IPS DF 6.9 (cell line): ENCODE data around the gene PKIG.
"Not testable (repeated sequence)": the region's sequence is repeated elsewhere in the genome, so short reads cannot be mapped to it uniquely, and the experiment has no call there.

Experiments
- DNase-seq: peaks from one replicate; pipeline ENCODE4 v3.0.0-alpha.2; 2013; ENCODE audit warnings: low read depth, low spot score
- H3K27ac ChIP-seq: one replicate; pipeline ENCODE4 v1.5.1; 2013; ENCODE audit warnings: low read length, control low read depth
- H3K27me3 ChIP-seq: 2 replicates; pipeline ENCODE4 v1.6.1; 2013; ENCODE audit warnings: mild to moderate bottlenecking, low read length; ENCODE audit not compliant: control insufficient read depth, insufficient read depth
- H3K36me3 ChIP-seq: 2 replicates; pipeline ENCODE4 v1.6.1; 2013; ENCODE audit warnings: low read length; ENCODE audit not compliant: control insufficient read depth, insufficient read depth
- H3K4me1 ChIP-seq: 2 replicates; pipeline ENCODE4 v1.6.1; 2013; ENCODE audit warnings: low read length; ENCODE audit not compliant: control insufficient read depth, insufficient read depth
- H3K4me3 ChIP-seq: 2 replicates; pipeline ENCODE4 v1.5.1; 2013; ENCODE audit warnings: mild to moderate bottlenecking, low read length
- H3K9me3 ChIP-seq: 2 replicates; pipeline ENCODE4 v1.6.1; 2013; ENCODE audit warnings: low read length, inconsistent platforms; ENCODE audit not compliant: control insufficient read depth, insufficient read depth
- WGBS: extraction: QIAGEN DNeasy Blood & Tissue Kit; methylation state at CpG from one replicate; pipeline ENCODE4 v1.1.7; 2013; ENCODE audit warnings: mixed read lengths, missing lambda C conversion rate; ENCODE audit not compliant: insufficient read length, insufficient coverage; 5-methylcytosine and 5-hydroxymethylcytosine counted together

PKIG gene

DNA sequence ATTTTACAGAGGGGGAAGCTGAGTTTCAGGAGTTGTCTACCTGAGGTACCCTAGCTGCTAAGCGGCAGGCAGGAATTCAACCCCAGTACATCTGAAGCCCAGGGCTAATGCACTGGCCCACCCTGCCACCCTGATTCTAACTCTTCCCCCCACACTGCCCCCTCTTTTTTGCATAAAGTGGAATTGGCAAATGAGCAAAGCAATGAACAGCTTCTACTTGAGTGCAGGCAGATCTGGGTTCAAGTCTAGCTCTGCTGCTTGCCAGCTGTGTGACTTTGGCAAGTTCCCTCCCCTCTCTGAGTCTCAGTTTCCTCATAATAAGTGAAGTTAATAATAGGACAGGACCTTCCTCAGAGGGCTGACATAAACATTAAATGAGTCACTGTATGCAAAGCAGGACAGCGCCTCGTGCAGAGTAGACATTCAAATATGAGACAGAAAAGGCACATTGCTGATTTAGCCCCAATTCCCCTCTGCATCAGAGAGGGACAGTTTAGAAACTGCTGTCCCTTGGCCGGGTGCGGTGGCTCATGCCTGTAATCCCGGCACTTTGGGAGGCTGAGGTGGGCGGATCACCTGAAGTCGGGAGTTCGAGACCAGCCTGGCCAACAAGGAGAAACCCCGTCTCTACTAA lies 64.4 kb downstream of the PKIG start:
- no peaks in the 10 kb centered on the region for H3K36me3 ChIP-seq
- no peak overlapping the region for H3K27ac ChIP-seq
- H3K27me3 ChIP-seq, result no peaks in the 10 kb centered on the region
- H3K4me3 ChIP-seq, result no peak overlapping the region
- peaks cover 22% of the 10 kb centered on the region for H3K4me1 ChIP-seq
- WGBS, result no CpG with 5 or more reads among the region's 10 CpGs
- no peak for DNase-seq
- no peaks in the 10 kb centered on the region for H3K9me3 ChIP-seq

DNA sequence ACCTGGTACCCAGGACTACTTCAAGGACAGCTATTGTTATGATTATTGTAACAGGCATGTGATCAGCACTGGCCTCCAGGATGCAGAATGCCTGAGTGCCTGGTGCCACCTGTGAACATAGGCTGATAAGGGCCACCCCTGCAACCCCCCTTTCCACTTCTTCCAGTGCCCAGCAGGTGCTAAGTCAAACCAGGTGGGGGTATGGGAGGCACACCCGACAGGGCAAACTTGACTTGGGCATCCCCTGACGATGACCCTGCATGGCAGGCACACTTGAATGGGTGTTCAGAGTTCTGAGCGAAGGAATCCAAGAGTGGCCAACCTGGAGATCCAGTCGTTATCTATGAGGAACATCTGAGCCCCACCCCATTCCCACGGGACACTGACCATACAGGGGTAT lies 65.7 kb downstream of the PKIG start:
- no peaks in the 10 kb centered on the region for H3K9me3 ChIP-seq
- H3K27ac ChIP-seq, result no peak overlapping the region
- H3K27me3 ChIP-seq, result no peaks in the 10 kb centered on the region; the same call in 1 of the 2 replicates
- H3K4me3 ChIP-seq, result no peak overlapping the region
- no CpG with 5 or more reads among the region's 5 CpGs for WGBS
- peaks cover 17% of the 10 kb centered on the region for H3K4me1 ChIP-seq
- H3K36me3 ChIP-seq, result no peaks in the 10 kb centered on the region
- DNase-seq, result no peak

DNA sequence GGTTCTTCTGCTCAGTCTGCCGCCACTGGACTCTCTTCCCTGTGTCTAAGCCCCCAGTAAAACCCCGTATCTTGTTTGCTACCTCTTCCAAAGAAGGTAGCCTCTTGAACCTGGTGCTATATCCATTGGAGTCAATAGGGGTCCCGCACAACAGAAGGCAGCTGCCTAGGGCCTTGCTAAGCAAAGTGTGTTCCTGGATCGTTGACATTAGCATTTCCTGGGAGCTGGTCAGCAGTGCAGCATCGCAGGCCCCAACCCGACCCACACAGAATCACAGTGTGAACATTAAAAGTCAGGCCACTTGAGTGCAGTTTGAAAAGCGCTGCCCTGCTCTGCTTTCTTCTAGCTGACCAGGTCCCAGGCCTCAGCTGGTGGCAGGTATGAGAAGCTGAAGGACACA lies 66.2 kb downstream of the PKIG start:
- no peaks in the 10 kb centered on the region; the same call in 1 of the 2 replicates for H3K27me3 ChIP-seq
- H3K4me1 ChIP-seq, result peaks cover 16% of the 10 kb centered on the region
- no peak overlapping the region for H3K4me3 ChIP-seq
- H3K27ac ChIP-seq, result no peak overlapping the region
- no peaks in the 10 kb centered on the region for H3K9me3 ChIP-seq
- DNase-seq, result no peak
- no peaks in the 10 kb centered on the region for H3K36me3 ChIP-seq
- WGBS, result no CpG with 5 or more reads among the region's 7 CpGs

DNA sequence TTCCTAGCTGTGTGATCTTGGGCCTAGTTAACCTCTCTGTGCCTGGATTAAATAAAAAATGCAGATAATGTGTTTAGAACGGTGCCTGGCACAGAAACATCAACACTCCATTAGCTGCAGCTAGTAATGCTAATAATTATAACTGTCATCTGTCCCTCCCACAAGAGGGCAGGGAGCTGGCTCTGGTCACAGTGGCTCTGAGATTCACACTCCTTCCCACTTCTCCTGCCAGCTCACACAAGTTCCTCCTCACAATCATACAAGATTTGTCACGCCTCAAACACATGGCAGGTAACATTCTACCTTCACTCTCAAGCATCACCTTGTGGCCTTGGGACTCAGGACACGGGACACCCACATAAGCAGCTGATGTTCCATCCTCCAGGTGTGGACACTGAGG lies 66.7 kb downstream of the PKIG start:
- no peak for DNase-seq
- peaks cover 13% of the 10 kb centered on the region for H3K4me1 ChIP-seq
- whole genome bisulfite sequencing, result no CpG with 5 or more reads among the region's 3 CpGs
- no peaks in the 10 kb centered on the region for H3K9me3 ChIP-seq
- no peaks in the 10 kb centered on the region for H3K36me3 ChIP-seq
- no peaks in the 10 kb centered on the region; the same call in 1 of the 2 replicates for H3K27me3 ChIP-seq
- no peak overlapping the region for H3K4me3 ChIP-seq
- H3K27ac ChIP-seq, result no peak overlapping the region

DNA sequence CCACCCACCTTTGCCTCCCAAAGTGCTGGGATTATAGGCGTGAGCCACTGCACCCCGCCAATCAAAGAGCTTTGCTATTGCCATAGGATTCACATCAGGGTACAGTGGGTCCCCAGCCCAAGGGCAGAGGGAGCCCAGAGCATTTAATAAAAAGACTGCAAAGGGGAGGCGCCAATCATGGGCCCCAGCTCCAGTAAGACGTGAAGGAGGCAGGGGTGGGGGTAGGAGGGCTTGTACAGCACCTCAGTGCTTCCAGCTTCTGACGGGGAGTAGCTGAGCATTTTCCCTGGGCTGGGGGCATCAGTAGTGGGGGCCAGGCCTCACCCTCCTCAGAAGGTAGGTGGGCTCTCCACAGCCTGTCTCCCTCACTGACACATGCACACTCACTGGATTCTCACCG lies 67.6 kb downstream of the PKIG start:
- Histone ChIP-seq H3K4me1 (peaks cover 12% of the 10 kb centered on the region), H3K4me3 (no peak overlapping the region), H3K27me3 (no peaks in the 10 kb centered on the region; the same call in 1 of the 2 replicates), H3K27ac (no peak overlapping the region), H3K36me3 (no peaks in the 10 kb centered on the region), H3K9me3 (no peaks in the 10 kb centered on the region)
- no CpG with 5 or more reads among the region's 6 CpGs for WGBS
- no peak for DNase-seq

DNA sequence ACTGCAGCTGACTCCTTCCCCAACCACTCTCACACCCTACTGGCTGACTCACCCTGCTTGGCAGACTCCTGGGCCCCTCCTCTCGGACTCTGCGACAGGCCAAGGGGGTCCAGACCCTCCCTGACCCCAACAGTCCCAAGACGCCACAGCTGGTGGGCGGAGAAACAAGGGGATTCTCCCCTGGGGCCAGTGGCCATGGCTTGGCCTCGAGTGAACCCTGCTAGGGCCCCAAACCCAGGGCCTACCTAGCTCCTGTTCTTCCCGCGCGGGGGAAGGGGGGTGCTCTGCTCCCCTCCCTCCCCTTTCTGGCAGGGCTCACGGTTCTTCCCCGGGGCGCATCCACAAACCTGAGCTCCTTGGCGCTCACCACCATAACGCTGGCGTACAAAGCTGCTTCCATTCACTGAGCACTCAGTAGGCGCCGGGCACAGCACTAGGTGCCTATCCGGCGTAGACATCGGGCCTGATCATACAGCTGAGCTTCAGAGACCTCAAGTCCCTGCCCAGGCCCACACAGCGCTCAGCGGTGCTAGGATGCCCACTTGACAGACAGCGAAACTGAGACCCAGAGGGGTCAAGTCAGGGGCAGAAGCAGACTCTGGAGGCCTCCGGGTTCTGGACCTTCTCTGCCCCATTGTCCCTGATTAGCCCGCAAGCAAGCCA lies 68.5 kb downstream of the PKIG start:
- Histone ChIP-seq H3K27ac (no peak overlapping the region), H3K4me1 (peaks cover 11% of the 10 kb centered on the region)
- DNase-seq, result no peak

DNA sequence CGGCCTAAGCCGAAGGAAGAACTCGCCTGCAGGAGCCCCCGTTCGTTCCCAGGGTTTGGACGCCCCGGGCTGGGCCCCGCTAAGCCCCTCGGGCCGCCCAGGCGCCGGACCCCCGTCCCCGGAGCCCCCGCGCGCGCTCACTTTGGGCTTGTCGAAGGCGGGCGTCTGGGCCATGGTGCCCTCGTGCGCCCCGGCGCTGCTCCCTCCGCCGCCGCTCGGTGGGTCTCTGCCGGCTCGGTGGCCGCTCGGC lies 69.0 kb downstream of the PKIG start:
- WGBS, result no CpG with 5 or more reads among the region's 33 CpGs
- no peak overlapping the region for H3K27ac ChIP-seq
- DNase-seq, result no peak
- peaks cover 9% of the 10 kb centered on the region for H3K4me1 ChIP-seq
- H3K36me3 ChIP-seq, result no peaks in the 10 kb centered on the region
- H3K4me3 ChIP-seq, result peak overlapping the region; percentile 80; the same call in 1 of the 2 replicates
- H3K9me3 ChIP-seq, result no peaks in the 10 kb centered on the region
- no peaks in the 10 kb centered on the region; the same call in 1 of the 2 replicates for H3K27me3 ChIP-seq

More for the DNA sequence above, 68.5 kb downstream of the PKIG start:
- H3K27me3 ChIP-seq, result no peaks in the 10 kb centered on the region; the same call in 1 of the 2 replicates
- peak overlapping the region; percentile 80; the same call in 1 of the 2 replicates for H3K4me3 ChIP-seq
- H3K9me3 ChIP-seq, result no peaks in the 10 kb centered on the region
- whole genome bisulfite sequencing, result no CpG with 5 or more reads among the region's 24 CpGs
- no peaks in the 10 kb centered on the region for H3K36me3 ChIP-seq

DNA sequence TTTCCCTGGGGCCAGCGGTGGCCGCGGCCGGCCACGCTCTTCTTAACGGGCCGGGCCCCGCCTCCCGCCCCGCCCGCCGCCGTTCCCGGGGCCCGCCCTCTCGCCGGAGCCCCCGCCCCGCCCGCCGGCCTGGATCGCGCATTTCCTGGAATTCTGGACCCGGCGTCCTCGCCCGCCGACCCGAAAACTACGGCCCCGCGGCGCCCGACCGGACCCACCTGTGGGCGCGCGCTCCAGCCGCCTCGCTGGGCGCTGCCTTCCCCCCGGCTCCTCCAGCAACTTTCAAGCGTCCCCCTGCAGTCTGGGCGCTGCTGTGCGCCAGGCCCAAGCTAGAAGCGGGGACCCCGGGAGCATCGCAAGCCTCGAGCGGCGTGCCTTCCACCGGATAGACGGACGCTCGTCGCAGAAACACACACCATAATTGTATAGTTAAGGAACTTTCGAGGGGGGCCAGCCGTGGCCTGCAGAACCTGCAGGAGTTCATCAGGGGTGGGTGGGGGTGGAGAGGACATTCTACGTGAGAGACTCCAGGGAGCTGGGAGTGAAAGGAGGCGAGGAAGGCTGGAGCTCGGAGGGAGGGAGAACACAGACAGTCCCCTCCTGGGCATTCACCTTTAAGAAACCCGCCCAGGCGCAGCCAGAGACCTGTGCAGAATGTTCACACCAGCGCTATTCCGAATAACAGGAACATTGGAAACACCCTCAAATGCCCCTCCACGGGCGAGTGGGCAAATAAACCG lies 69.5 kb downstream of the PKIG start, which contains the start of gene ADA:
ADA (minus strand) TSS at position 16 of the 740 bp plus-strand sequence. CDS start 92 bp downstream, outside the sequence.
- Histone ChIP-seq H3K27ac (no peak within 1 kb of the TSS), H3K36me3 (no peaks in the 10 kb centered on the region), H3K27me3 (no peaks in the 10 kb centered on the region; the same call in 1 of the 2 replicates), H3K4me3 (peak within 1 kb of the TSS; percentile 80), H3K9me3 (no peaks in the 10 kb centered on the region), H3K4me1 (peaks cover 9% of the 10 kb centered on the region)
- DNase-seq, result no peak
- WGBS, result no CpG with 5 or more reads among the region's 68 CpGs

DNA sequence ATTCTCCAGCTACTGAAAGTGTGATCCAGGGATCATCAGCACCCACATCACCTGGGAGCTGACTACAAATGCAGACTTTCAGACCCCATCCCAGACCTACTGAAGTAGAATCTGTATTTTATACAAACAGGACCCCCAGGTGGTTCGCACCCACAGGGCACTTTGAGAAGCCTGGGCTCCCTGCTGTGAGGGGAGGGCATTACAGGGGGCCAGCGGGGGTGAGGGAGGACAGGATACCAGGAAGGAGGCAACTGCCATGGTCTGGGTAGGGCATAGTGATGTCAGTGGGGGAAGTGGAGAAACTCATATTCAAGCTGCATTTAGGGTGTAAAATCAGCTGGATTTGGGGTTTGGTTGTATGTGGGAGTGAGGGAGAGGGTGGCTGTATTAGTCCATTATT lies 71.2 kb downstream of the PKIG start:
- no peaks in the 10 kb centered on the region for H3K9me3 ChIP-seq
- WGBS, result no CpG with 5 or more reads among the region's 2 CpGs
- H3K36me3 ChIP-seq, result no peaks in the 10 kb centered on the region
- H3K27ac ChIP-seq, result no peak overlapping the region
- peaks cover 3% of the 10 kb centered on the region for H3K4me1 ChIP-seq
- no peaks in the 10 kb centered on the region; the same call in 1 of the 2 replicates for H3K27me3 ChIP-seq
- DNase-seq, result no peak
- H3K4me3 ChIP-seq, result no peak overlapping the region

- not testable (repeated sequence) for H3K36me3 ChIP-seq, H3K27me3 ChIP-seq, H3K9me3 ChIP-seq, H3K4me3 ChIP-seq, H3K4me1 ChIP-seq, DNase-seq, H3K27ac ChIP-seq
- no CpG with 5 or more reads among the region's 5 CpGs for WGBS
Observed at GRCh38 chr20:44654210-44654609, 71.8 kb downstream of the PKIG start.
